ENCODE measurements around the gene EIF2AK3.
A peak's percentile ranks its signal among the peaks of the same experiment; 100 is the strongest.

The EIF2AK3 gene

DNA sequence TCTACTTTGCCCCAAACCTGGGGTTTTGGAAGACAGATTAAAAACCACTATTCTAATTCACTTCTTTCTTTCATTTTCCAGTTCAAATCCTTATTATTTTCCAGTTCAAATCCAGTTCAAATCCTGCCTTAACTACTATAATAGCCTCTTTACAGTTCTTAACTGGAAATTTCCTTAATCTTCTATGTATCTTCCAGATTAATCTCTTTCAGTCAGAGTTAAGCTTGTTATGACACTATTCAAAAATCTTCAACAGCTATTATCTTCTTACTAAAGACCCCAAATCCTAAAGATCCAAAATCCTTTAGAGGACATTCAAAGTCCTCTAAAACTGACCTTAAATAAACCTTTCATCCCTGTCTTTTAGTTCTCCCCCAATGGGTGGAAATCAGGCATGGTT lies 30.1 kb downstream of the EIF2AK3 start:
- H3K27ac ChIP-seq (ENCODE audit: low read depth, low read length), result no peak overlapping the region
- H3K4me1 ChIP-seq (ENCODE audit: control insufficient read depth, insufficient read depth, low read length), result peaks cover 45% of the 10 kb centered on the region
- H3K27me3 ChIP-seq (ENCODE audit: control insufficient read depth, insufficient read depth, low read length), result no peaks in the 10 kb centered on the region
- H3K9me3 ChIP-seq (ENCODE audit: control insufficient read depth, insufficient read depth, low read length), result no peaks in the 10 kb centered on the region
- H3K9ac ChIP-seq (ENCODE audit: low read depth, low read length), result no peak overlapping the region
- H3K4me3 ChIP-seq (ENCODE audit: low read depth, low read length), result no peak overlapping the region
- peaks cover 21% of the 10 kb centered on the region for H3K36me3 ChIP-seq (ENCODE audit: control insufficient read depth, insufficient read depth, low read length)

- Histone ChIP-seq H3K27me3 (ENCODE audit: control insufficient read depth, insufficient read depth, low read length) (no peaks in the 10 kb centered on the region), H3K36me3 (ENCODE audit: control insufficient read depth, insufficient read depth, low read length) (peaks cover 22% of the 10 kb centered on the region), H3K9ac (ENCODE audit: low read depth, low read length) (no peak overlapping the region), H3K9me3 (ENCODE audit: control insufficient read depth, insufficient read depth, low read length) (no peaks in the 10 kb centered on the region), H3K4me3 (ENCODE audit: low read depth, low read length) (no peak overlapping the region), H3K27ac (ENCODE audit: low read depth, low read length) (peak overlapping the region; percentile 44), H3K4me1 (ENCODE audit: control insufficient read depth, insufficient read depth, low read length) (peaks cover 42% of the 10 kb centered on the region)
Measured at GRCh38 chr2:88596141-88596830, 31.0 kb downstream of the EIF2AK3 start.

DNA sequence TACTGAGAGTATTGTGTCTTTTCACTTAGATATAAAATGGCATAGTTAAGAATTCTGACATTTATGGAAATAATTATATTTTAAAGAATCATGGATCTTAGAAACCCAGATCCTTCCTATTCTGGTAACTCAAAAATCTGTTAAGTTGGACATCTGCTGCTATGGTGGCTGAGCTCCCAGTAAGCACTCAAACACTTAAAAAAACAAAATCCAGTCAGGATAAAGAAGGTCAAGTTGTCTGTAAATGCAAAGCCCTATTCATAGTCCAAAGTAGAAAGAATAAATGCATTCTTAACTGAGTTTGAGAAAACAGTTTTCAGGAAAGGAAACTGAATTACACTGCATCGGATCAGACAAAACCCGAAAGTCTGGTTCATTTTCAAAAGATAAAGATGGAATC lies 35.6 kb downstream of the EIF2AK3 start:
- no peak overlapping the region for H3K9ac ChIP-seq (ENCODE audit: low read depth, low read length)
- no peak overlapping the region for H3K4me3 ChIP-seq (ENCODE audit: low read depth, low read length)

GRCh38 chr2:88590998-88591613 lies 36.2 kb downstream of the EIF2AK3 start:
- H3K4me1 ChIP-seq (ENCODE audit: control insufficient read depth, insufficient read depth, low read length), result peaks cover 3% of the 10 kb centered on the region; the same call in 1 of the 2 replicates
- no peak overlapping the region for H3K27ac ChIP-seq (ENCODE audit: low read depth, low read length)
- H3K36me3 ChIP-seq (ENCODE audit: control insufficient read depth, insufficient read depth, low read length), result peaks cover 65% of the 10 kb centered on the region
- H3K9ac ChIP-seq (ENCODE audit: low read depth, low read length), result no peak overlapping the region
- H3K4me3 ChIP-seq (ENCODE audit: low read depth, low read length), result no peak overlapping the region
- no peaks in the 10 kb centered on the region for H3K27me3 ChIP-seq (ENCODE audit: control insufficient read depth, insufficient read depth, low read length)
- no peaks in the 10 kb centered on the region for H3K9me3 ChIP-seq (ENCODE audit: control insufficient read depth, insufficient read depth, low read length)

More for the DNA sequence above, 35.6 kb downstream of the EIF2AK3 start:
- H3K27ac ChIP-seq (ENCODE audit: low read depth, low read length), result no peak overlapping the region
- no peaks in the 10 kb centered on the region for H3K9me3 ChIP-seq (ENCODE audit: control insufficient read depth, insufficient read depth, low read length)
- H3K4me1 ChIP-seq (ENCODE audit: control insufficient read depth, insufficient read depth, low read length), result peaks cover 9% of the 10 kb centered on the region; the same call in 1 of the 2 replicates
- H3K36me3 ChIP-seq (ENCODE audit: control insufficient read depth, insufficient read depth, low read length), result peaks cover 61% of the 10 kb centered on the region
- H3K27me3 ChIP-seq (ENCODE audit: control insufficient read depth, insufficient read depth, low read length), result no peaks in the 10 kb centered on the region

DNA sequence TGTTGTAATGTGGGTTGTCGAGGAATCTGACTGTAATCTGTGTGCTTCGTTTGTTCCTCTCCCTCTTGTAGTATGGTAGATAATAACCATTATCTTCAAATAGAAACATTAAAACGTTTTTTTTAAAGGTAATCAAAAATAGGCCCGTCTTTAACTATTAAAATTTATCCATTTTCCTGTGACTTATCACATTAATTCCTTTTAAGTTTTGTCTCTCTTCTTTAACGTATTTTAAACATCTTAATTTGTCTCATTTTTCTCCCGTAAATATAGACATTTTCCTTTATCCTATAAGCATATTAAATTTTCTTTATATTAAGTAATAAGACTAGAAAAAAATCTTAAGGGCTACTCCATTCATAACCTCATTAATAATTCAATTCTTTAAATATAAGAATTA lies 41.3 kb downstream of the EIF2AK3 start:
- H3K27ac ChIP-seq (ENCODE audit: low read depth, low read length), result no peak overlapping the region
- H3K36me3 ChIP-seq (ENCODE audit: control insufficient read depth, insufficient read depth, low read length), result peaks cover 93% of the 10 kb centered on the region
- no peak overlapping the region for H3K9ac ChIP-seq (ENCODE audit: low read depth, low read length)
- no peaks in the 10 kb centered on the region for H3K9me3 ChIP-seq (ENCODE audit: control insufficient read depth, insufficient read depth, low read length)
- H3K4me3 ChIP-seq (ENCODE audit: low read depth, low read length), result no peak overlapping the region
- H3K27me3 ChIP-seq (ENCODE audit: control insufficient read depth, insufficient read depth, low read length), result no peaks in the 10 kb centered on the region
- H3K4me1 ChIP-seq (ENCODE audit: control insufficient read depth, insufficient read depth, low read length), result no peaks in the 10 kb centered on the region

- H3K4me3 ChIP-seq (ENCODE audit: low read depth, low read length), result no peak overlapping the region
- peaks cover 85% of the 10 kb centered on the region for H3K36me3 ChIP-seq (ENCODE audit: control insufficient read depth, insufficient read depth, low read length)
- H3K4me1 ChIP-seq (ENCODE audit: control insufficient read depth, insufficient read depth, low read length), result no peaks in the 10 kb centered on the region
- no peaks in the 10 kb centered on the region for H3K27me3 ChIP-seq (ENCODE audit: control insufficient read depth, insufficient read depth, low read length)
- no peak overlapping the region for H3K9ac ChIP-seq (ENCODE audit: low read depth, low read length)
- no peaks in the 10 kb centered on the region for H3K9me3 ChIP-seq (ENCODE audit: control insufficient read depth, insufficient read depth, low read length)
- H3K27ac ChIP-seq (ENCODE audit: low read depth, low read length), result no peak overlapping the region
Measured at GRCh38 chr2:88582030-88582429, 45.2 kb downstream of the EIF2AK3 start.

DNA sequence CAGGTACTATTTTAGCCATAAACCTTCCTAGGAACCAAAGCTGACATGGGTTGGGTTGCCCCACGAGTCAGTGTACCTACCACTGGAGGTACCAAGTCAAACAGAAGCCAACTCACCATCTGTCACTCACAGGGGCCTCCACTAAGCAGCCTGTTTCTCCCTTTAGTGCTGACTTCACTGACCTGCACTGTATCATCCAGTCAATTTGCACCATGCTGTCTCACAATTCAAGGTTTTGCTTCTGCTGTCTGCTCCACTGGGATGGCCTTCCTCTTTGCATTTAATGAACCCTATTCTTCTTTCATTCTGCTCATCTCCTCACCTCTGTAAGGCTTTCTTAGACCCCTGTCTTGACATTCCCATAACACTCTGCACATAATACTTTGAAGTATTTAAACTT lies 47.2 kb downstream of the EIF2AK3 start:
- Histone ChIP-seq H3K4me3 (ENCODE audit: low read depth, low read length) (no peak overlapping the region), H3K36me3 (ENCODE audit: control insufficient read depth, insufficient read depth, low read length) (peaks cover 87% of the 10 kb centered on the region), H3K27me3 (ENCODE audit: control insufficient read depth, insufficient read depth, low read length) (no peaks in the 10 kb centered on the region), H3K9me3 (ENCODE audit: control insufficient read depth, insufficient read depth, low read length) (no peaks in the 10 kb centered on the region), H3K9ac (ENCODE audit: low read depth, low read length) (no peak overlapping the region), H3K4me1 (ENCODE audit: control insufficient read depth, insufficient read depth, low read length) (no peaks in the 10 kb centered on the region), H3K27ac (ENCODE audit: low read depth, low read length) (no peak overlapping the region)

DNA sequence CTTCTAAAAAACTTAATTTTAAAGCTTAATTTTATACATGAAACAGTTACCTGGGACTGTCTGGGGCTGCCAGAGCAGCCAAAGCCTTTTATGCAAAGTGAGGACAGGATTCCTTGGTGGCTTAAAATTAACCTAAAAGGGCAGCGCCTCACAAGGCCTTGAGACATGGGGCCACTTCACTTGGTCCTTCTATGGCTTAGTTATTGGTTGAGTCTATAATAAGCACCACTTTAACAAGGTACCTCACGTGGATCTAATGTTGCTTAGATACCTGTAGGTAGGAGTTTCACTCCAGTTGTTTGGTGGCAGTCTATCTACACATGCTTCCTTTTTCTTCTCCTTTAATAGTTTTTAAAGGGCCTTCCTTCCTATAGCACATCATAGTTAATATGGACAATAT lies 51.6 kb downstream of the EIF2AK3 start:
- H3K4me3 ChIP-seq (ENCODE audit: low read depth, low read length), result no peak overlapping the region
- no peak overlapping the region for H3K9ac ChIP-seq (ENCODE audit: low read depth, low read length)
- H3K9me3 ChIP-seq (ENCODE audit: control insufficient read depth, insufficient read depth, low read length), result no peaks in the 10 kb centered on the region
- H3K27ac ChIP-seq (ENCODE audit: low read depth, low read length), result no peak overlapping the region
- no peaks in the 10 kb centered on the region for H3K4me1 ChIP-seq (ENCODE audit: control insufficient read depth, insufficient read depth, low read length)
- no peaks in the 10 kb centered on the region for H3K27me3 ChIP-seq (ENCODE audit: control insufficient read depth, insufficient read depth, low read length)
- H3K36me3 ChIP-seq (ENCODE audit: control insufficient read depth, insufficient read depth, low read length), result peaks cover 84% of the 10 kb centered on the region

GRCh38 chr2:88575051-88575450 lies 52.2 kb downstream of the EIF2AK3 start:
- H3K36me3 ChIP-seq (ENCODE audit: control insufficient read depth, insufficient read depth, low read length), result peaks cover 84% of the 10 kb centered on the region

DNA sequence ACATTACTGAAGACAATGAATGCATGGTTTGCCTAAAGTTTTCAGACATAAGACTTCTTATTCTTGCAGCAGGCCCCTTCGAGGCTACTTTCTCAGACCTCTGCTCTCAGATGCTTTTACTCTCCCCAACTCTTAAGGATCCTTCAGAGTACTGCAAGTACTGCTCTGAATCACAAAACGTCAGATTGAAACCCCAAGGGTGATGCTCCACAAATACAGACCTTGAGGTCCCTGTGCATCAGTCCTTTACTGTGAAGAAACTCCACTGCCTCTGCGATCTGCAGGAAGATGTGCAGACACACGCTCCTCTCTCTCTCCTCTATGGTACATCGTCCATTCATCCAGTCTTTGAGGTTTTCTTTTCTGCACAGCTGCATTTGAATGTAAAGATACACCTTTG lies 52.8 kb downstream of the EIF2AK3 start:
- H3K27ac ChIP-seq (ENCODE audit: low read depth, low read length), result no peak overlapping the region
- H3K36me3 ChIP-seq (ENCODE audit: control insufficient read depth, insufficient read depth, low read length), result peaks cover 85% of the 10 kb centered on the region
- H3K27me3 ChIP-seq (ENCODE audit: control insufficient read depth, insufficient read depth, low read length), result no peaks in the 10 kb centered on the region
- H3K9me3 ChIP-seq (ENCODE audit: control insufficient read depth, insufficient read depth, low read length), result no peaks in the 10 kb centered on the region
- no peaks in the 10 kb centered on the region for H3K4me1 ChIP-seq (ENCODE audit: control insufficient read depth, insufficient read depth, low read length)
- H3K4me3 ChIP-seq (ENCODE audit: low read depth, low read length), result no peak overlapping the region
- H3K9ac ChIP-seq (ENCODE audit: low read depth, low read length), result no peak overlapping the region

More at GRCh38 chr2:88575051-88575450, 52.2 kb downstream of the EIF2AK3 start:
- H3K27ac ChIP-seq (ENCODE audit: low read depth, low read length), result no peak overlapping the region
- no peaks in the 10 kb centered on the region for H3K27me3 ChIP-seq (ENCODE audit: control insufficient read depth, insufficient read depth, low read length)
- H3K9me3 ChIP-seq (ENCODE audit: control insufficient read depth, insufficient read depth, low read length), result no peaks in the 10 kb centered on the region
- no peaks in the 10 kb centered on the region for H3K4me1 ChIP-seq (ENCODE audit: control insufficient read depth, insufficient read depth, low read length)
- H3K9ac ChIP-seq (ENCODE audit: low read depth, low read length), result no peak overlapping the region
- H3K4me3 ChIP-seq (ENCODE audit: low read depth, low read length), result no peak overlapping the region

- Histone ChIP-seq H3K9ac (ENCODE audit: low read depth, low read length) (no peak overlapping the region), H3K36me3 (ENCODE audit: control insufficient read depth, insufficient read depth, low read length) (peaks cover 39% of the 10 kb centered on the region), H3K4me1 (ENCODE audit: control insufficient read depth, insufficient read depth, low read length) (peaks cover 6% of the 10 kb centered on the region), H3K9me3 (ENCODE audit: control insufficient read depth, insufficient read depth, low read length) (no peaks in the 10 kb centered on the region), H3K27ac (ENCODE audit: low read depth, low read length) (no peak overlapping the region), H3K27me3 (ENCODE audit: control insufficient read depth, insufficient read depth, low read length) (no peaks in the 10 kb centered on the region), H3K4me3 (ENCODE audit: low read depth, low read length) (no peak overlapping the region)
Measured at GRCh38 chr2:88568179-88568578, 59.1 kb downstream of the EIF2AK3 start.
